Measurements from ENCODE around the gene ZNF407. TPM values are rescaled to one million over a fixed set of nuclear protein-coding genes. Genes with fewer than 3 reads are reported as not detected.

ZNF407 gene
- total RNA-seq, 1 donor from 2014 or later, result 14.7 TPM

GRCh38 chr18:75112186-75113096, 514.8 kb downstream of the ZNF407 start:
- TF ChIP-seq CTCF (conservative IDR thresholded peaks at IDR 0.05), result no peak
- peaks cover 11% of the 10 kb centered on the region for H3K27me3 Mint-ChIP-seq
- H3K9me3 Mint-ChIP-seq, result peaks cover 8% of the 10 kb centered on the region
- no peak overlapping the region for H3K4me3 Mint-ChIP-seq
- peaks cover 23% of the 10 kb centered on the region for H3K4me1 Mint-ChIP-seq (ENCODE audit: unreplicated experiment)
- no peaks in the 10 kb centered on the region for H3K36me3 Mint-ChIP-seq
- H3K27ac Mint-ChIP-seq, result no peak overlapping the region
- DNase-seq (ENCODE audit: extremely low spot score, unreplicated experiment), result no peak

GRCh38 chr18:75113455-75113854, 515.8 kb downstream of the ZNF407 start:
- peaks cover 23% of the 10 kb centered on the region for H3K4me1 Mint-ChIP-seq (ENCODE audit: unreplicated experiment)
- no peak for DNase-seq (ENCODE audit: extremely low spot score, unreplicated experiment)
- peaks cover 11% of the 10 kb centered on the region for H3K27me3 Mint-ChIP-seq
- peaks cover 8% of the 10 kb centered on the region for H3K9me3 Mint-ChIP-seq
- no peak for TF ChIP-seq CTCF (conservative IDR thresholded peaks at IDR 0.05)
- no peaks in the 10 kb centered on the region for H3K36me3 Mint-ChIP-seq
- H3K27ac Mint-ChIP-seq, result no peak overlapping the region
- no peak overlapping the region for H3K4me3 Mint-ChIP-seq

GRCh38 chr18:75114231-75114764, 516.6 kb downstream of the ZNF407 start:
- no peaks in the 10 kb centered on the region for H3K36me3 Mint-ChIP-seq
- no peak overlapping the region for H3K27ac Mint-ChIP-seq
- no peak overlapping the region for H3K4me3 Mint-ChIP-seq
- no peak for DNase-seq (ENCODE audit: extremely low spot score, unreplicated experiment)
- peaks cover 10% of the 10 kb centered on the region for H3K27me3 Mint-ChIP-seq
- H3K9me3 Mint-ChIP-seq, result peaks cover 8% of the 10 kb centered on the region
- no peak for TF ChIP-seq CTCF (conservative IDR thresholded peaks at IDR 0.05)
- peaks cover 19% of the 10 kb centered on the region for H3K4me1 Mint-ChIP-seq (ENCODE audit: unreplicated experiment)

Other genes starting within 250 kb of the ZNF407 start
- gene DIPK1C, start 140.6 kb upstream of the ZNF407 start, total RNA-seq (ENCODE audit: low replicate concordance), result 0.26 and 0.36 TPM in 2 replicates
- gene CNDP2, start 101.5 kb upstream of the ZNF407 start, total RNA-seq (ENCODE audit: low replicate concordance), result 197 and 248 TPM in 2 replicates
- 0.48 and 0.67 TPM in 2 replicates for gene CNDP1, start 63.4 kb upstream of the ZNF407 start, total RNA-seq (ENCODE audit: low replicate concordance)

All from type B pancreatic cell (in vitro differentiated cells).